Natural killer cell (primary cell): ENCODE data around the gene POP7. TPM values are rescaled to one million over a fixed set of nuclear protein-coding genes. Genes with fewer than 3 reads are reported as not detected.
"Not testable (repeated sequence)": the region's sequence is repeated elsewhere in the genome, so short reads cannot be mapped to it uniquely, and the experiment has no call there.

ENCODE experiments used
- ATAC-seq, 3 donors: fragments of 150-1000 bp in 2 of 3; fragments of 200-7000 bp in 1 of 3; cut with Tn5 transposase; 1 replicate in 1 of 3; 2 replicates in 2 of 3; pipeline ENCODE4 v1.10.0; 2021; ENCODE audit warnings: mild to moderate bottlenecking in 2 of 3, moderate library complexity in 2 of 3
- DNase-seq, 2 donors: peaks; one replicate each; pipeline versions ENCODE4 v3.0.0 to v3.0.0-alpha.2; 2013 to 2021; ENCODE audit warnings: mixed read lengths in 1 of 2
- H3K27ac ChIP-seq: one replicate; pipeline ENCODE4 v1.5.1; 2013; ENCODE audit warnings: mild to moderate bottlenecking, low read length
- H3K27me3 ChIP-seq: one replicate; pipeline ENCODE4 v1.6.1; 2013; ENCODE audit warnings: low read length; ENCODE audit not compliant: control insufficient read depth, insufficient read depth
- H3K36me3 ChIP-seq: one replicate; pipeline ENCODE4 v1.6.1; 2013; ENCODE audit warnings: low read length; ENCODE audit not compliant: control insufficient read depth, insufficient read depth
- H3K4me1 ChIP-seq: one replicate; pipeline ENCODE4 v1.6.1; 2013; ENCODE audit warnings: low read length; ENCODE audit not compliant: control insufficient read depth, insufficient read depth
- H3K4me3 ChIP-seq: one replicate; pipeline ENCODE4 v1.5.1; 2013; ENCODE audit warnings: low read length
- H3K9me3 ChIP-seq: one replicate; pipeline ENCODE4 v1.6.1; 2013; ENCODE audit warnings: low read length; ENCODE audit not compliant: control insufficient read depth, insufficient read depth
- H3K27ac Mint-ChIP-seq, 2 donors: one replicate each; pipeline ENCODE4 v1.8.0; 2022; ENCODE audit warnings: mild to moderate bottlenecking in 2 of 2, mixed read lengths in 2 of 2, moderate library complexity in 1 of 2
- H3K27me3 Mint-ChIP-seq, 2 donors: one replicate each; pipeline ENCODE4 v1.8.0; 2022; ENCODE audit warnings: low read depth in 2 of 2, mixed read lengths in 2 of 2
- H3K36me3 Mint-ChIP-seq: one replicate; pipeline ENCODE4 v1.8.0; 2022; ENCODE audit warnings: mixed read lengths
- H3K4me1 Mint-ChIP-seq, 2 donors: one replicate each; pipeline ENCODE4 v1.8.0; 2022; ENCODE audit warnings: mixed read lengths in 2 of 2
- H3K4me3 Mint-ChIP-seq: one replicate; pipeline ENCODE4 v1.8.0; 2022; ENCODE audit warnings: mild to moderate bottlenecking, moderate library complexity, mixed read lengths
- H3K9me3 Mint-ChIP-seq, 2 donors: one replicate each; pipeline ENCODE4 v1.8.0; 2022; ENCODE audit warnings: mixed read lengths in 2 of 2
- CTCF ChIP-seq: fragments of 200-600 bp; IDR thresholded peaks from one replicate; pipeline ENCODE4 v1.8.0; 2022; ENCODE audit warnings: antibody characterized with exemption
- WGBS: methylation state at CpG from one replicate; pipeline ENCODE4 v1.1.7; 2013; ENCODE audit warnings: missing lambda C conversion rate; ENCODE audit not compliant: insufficient coverage; 5-methylcytosine and 5-hydroxymethylcytosine counted together
- intact Hi-C: fragments of 100-400 bp; cut with micrococcal nuclease; formaldehyde crosslinking; loops from one replicate; pipeline ENCODE4 v1.14.2; 2022
- total RNA-seq, 4 donors: library from RNA; stranded (reverse); fragments of 120-200 nt in 1 of 4; gene quantifications; one replicate each; pipeline versions ENCODE4 v1.2.3 to v1.2.4, GENCODE V29; 2013 to 2022

The POP7 gene
- total RNA-seq, 3 donors from 2014 or later (not counting 1 experiment from before 2014, with no cell fraction given): 17.6 to 22.1 (median 17.6) TPM

- intact Hi-C loops: no loop called here
- no peak overlapping the region for H3K4me3 Mint-ChIP-seq
- no peaks in the 10 kb centered on the region for H3K36me3 Mint-ChIP-seq
Measured at GRCh38 chr7:100721505-100721812, 15.5 kb downstream of the POP7 start.

GRCh38 chr7:100722480-100723212 is 16.7 kb downstream of the POP7 start:
- ATAC-seq (no peak), DNase-seq (no peak)
- Histone ChIP-seq H3K4me3 (no peak overlapping the region), H3K27ac (no peak overlapping the region), H3K36me3 (no peaks in the 10 kb centered on the region), H3K4me1 (peaks cover 5% of the 10 kb centered on the region), H3K9me3 (peaks cover 4% of the 10 kb centered on the region), H3K27me3 (peaks cover 17% of the 10 kb centered on the region)
- intact Hi-C loops: no loop called here
- peaks cover 37 to 39% of the 10 kb centered on the region in 2 donors for H3K27me3 Mint-ChIP-seq
- H3K36me3 Mint-ChIP-seq: no peaks in the 10 kb centered on the region
- H3K4me3 Mint-ChIP-seq: no peak overlapping the region
- no peak overlapping the region for H3K27ac Mint-ChIP-seq
- peaks cover 6 to 7% of the 10 kb centered on the region in 2 donors for H3K4me1 Mint-ChIP-seq
- H3K9me3 Mint-ChIP-seq: peaks cover 0 to 5% of the 10 kb centered on the region in 2 donors
- WGBS: 87% methylated on average over 17 of the region's 17 CpGs
- no peak for TF ChIP-seq CTCF

More at GRCh38 chr7:100721505-100721812, 15.5 kb downstream of the POP7 start:
- DNase-seq (no peak), ATAC-seq (no peak)
- peaks cover 17% of the 10 kb centered on the region for H3K27me3 ChIP-seq
- Mint-ChIP-seq H3K9me3 (peaks cover 0 to 5% of the 10 kb centered on the region in 2 donors), H3K27ac (no peak overlapping the region), H3K4me1 (peaks cover 6 to 7% of the 10 kb centered on the region in 2 donors), H3K27me3 (peaks cover 38 to 39% of the 10 kb centered on the region in 2 donors)
- H3K9me3 ChIP-seq: peaks cover 4% of the 10 kb centered on the region
- H3K36me3 ChIP-seq: no peaks in the 10 kb centered on the region
- TF ChIP-seq CTCF: no peak
- no peak overlapping the region for H3K4me3 ChIP-seq
- no peak overlapping the region for H3K27ac ChIP-seq
- H3K4me1 ChIP-seq: peaks cover 5% of the 10 kb centered on the region
- WGBS: 87% methylated on average over 7 of the region's 8 CpGs

GRCh38 chr7:100723732-100724275 is 17.9 kb downstream of the POP7 start:
- peaks cover 6 to 7% of the 10 kb centered on the region in 2 donors for H3K4me1 Mint-ChIP-seq
- peaks cover 5% of the 10 kb centered on the region for H3K4me1 ChIP-seq
- no peak for TF ChIP-seq CTCF
- DNase-seq: no peak
- WGBS: 83% methylated on average over 16 of the region's 16 CpGs
- peaks cover 0 to 4% of the 10 kb centered on the region in 2 donors for H3K9me3 Mint-ChIP-seq
- H3K27ac ChIP-seq: no peak overlapping the region
- H3K27me3 Mint-ChIP-seq: peaks cover 35 to 39% of the 10 kb centered on the region in 2 donors
- ATAC-seq: no peak
- H3K27me3 ChIP-seq: peaks cover 17% of the 10 kb centered on the region
- H3K4me3 Mint-ChIP-seq: no peak overlapping the region
- H3K36me3 ChIP-seq: no peaks in the 10 kb centered on the region
- intact Hi-C loops: loop anchor here (2.0 kb wide), 1 partner anchor 255 kb away; no protein-coding TSS in a partner anchor
- H3K27ac Mint-ChIP-seq: no peak overlapping the region
- no peak overlapping the region for H3K4me3 ChIP-seq
- H3K9me3 ChIP-seq: no peaks in the 10 kb centered on the region
- no peaks in the 10 kb centered on the region for H3K36me3 Mint-ChIP-seq

- H3K9me3 Mint-ChIP-seq, H3K36me3 ChIP-seq, H3K9me3 ChIP-seq, H3K4me3 Mint-ChIP-seq, H3K4me1 ChIP-seq, H3K36me3 Mint-ChIP-seq, ATAC-seq, H3K27ac Mint-ChIP-seq, H3K4me1 Mint-ChIP-seq, DNase-seq, H3K4me3 ChIP-seq, H3K27ac ChIP-seq: not testable (repeated sequence)
- H3K27me3 ChIP-seq: peaks cover 16% of the 10 kb centered on the region
- intact Hi-C loops: loop anchor here (2.0 kb wide), 1 partner anchor 256 kb away; no protein-coding TSS in a partner anchor
- peaks cover 32 to 33% of the 10 kb centered on the region in 2 donors for H3K27me3 Mint-ChIP-seq
- 88% methylated on average over 1 of the region's 2 CpGs for WGBS
Measured at GRCh38 chr7:100724364-100724763, 18.4 kb downstream of the POP7 start.
